CD4-positive, CD25-positive, alpha-beta regulatory T cell (primary cell): ENCODE measurements around the gene DEFB108B. TPM values are rescaled to one million over a fixed set of nuclear protein-coding genes. Genes with fewer than 3 reads are reported as not detected.
"Not testable (repeated sequence)": the region's sequence is repeated elsewhere in the genome, so short reads cannot be mapped to it uniquely, and the experiment has no call there.

Source experiments
- ATAC-seq, 2 donors: fragments of 150-1000 bp; cut with Tn5 transposase; one replicate each; pipeline ENCODE4 v1.10.0; 2021; ENCODE audit warnings: low read depth in 2 of 2, moderate number of reproducible peaks in 2 of 2, moderate library complexity in 1 of 2
- DNase-seq, 3 donors: peaks; one replicate each; pipeline versions ENCODE4 v3.0.0 to v3.0.0-alpha.2; 2012 to 2022; ENCODE audit warnings: mixed read lengths in 1 of 3
- H3K27ac ChIP-seq: one replicate; pipeline ENCODE4 v1.7.0; 2013; ENCODE audit warnings: mild to moderate bottlenecking, low read length; ENCODE audit not compliant: insufficient read depth, poor library complexity, severe bottlenecking
- H3K27me3 ChIP-seq: one replicate; pipeline ENCODE4 v1.7.0; 2013; ENCODE audit warnings: low read length; ENCODE audit not compliant: control insufficient read depth, insufficient read depth
- H3K36me3 ChIP-seq: one replicate; pipeline ENCODE4 v1.7.0; 2013; ENCODE audit warnings: mild to moderate bottlenecking, low read length, moderate library complexity; ENCODE audit not compliant: control insufficient read depth, insufficient read depth
- H3K4me1 ChIP-seq: 2 replicates; pipeline ENCODE4 v1.7.0; 2013; ENCODE audit warnings: mild to moderate bottlenecking, low read length; ENCODE audit not compliant: insufficient read depth, control insufficient read depth, poor library complexity, severe bottlenecking
- H3K4me3 ChIP-seq: one replicate; pipeline ENCODE4 v1.7.0; 2013; ENCODE audit warnings: low read depth, mild to moderate bottlenecking, low read length, moderate library complexity
- H3K9me3 ChIP-seq, 2 experiments: 1 replicate in 1 of 2; 2 replicates in 1 of 2; pipeline ENCODE4 v1.7.0; 2013; ENCODE audit warnings: low read length in 2 of 2, mild to moderate bottlenecking in 1 of 2, moderate library complexity in 1 of 2; ENCODE audit not compliant: control insufficient read depth in 2 of 2
- H3K27ac Mint-ChIP-seq, 3 donors: one replicate each; pipeline ENCODE4 v1.8.0; 2020 to 2022; ENCODE audit warnings: mild to moderate bottlenecking in 3 of 3, mixed read lengths in 3 of 3, moderate library complexity in 2 of 3
- H3K27me3 Mint-ChIP-seq: one replicate; pipeline ENCODE4 v1.8.0; 2022; ENCODE audit warnings: mild to moderate bottlenecking, mixed read lengths
- H3K36me3 Mint-ChIP-seq: one replicate; pipeline ENCODE4 v1.8.0; 2020; ENCODE audit warnings: mixed read lengths
- H3K4me1 Mint-ChIP-seq, 4 donors: one replicate each; pipeline ENCODE4 v1.8.0; 2020 to 2022; ENCODE audit warnings: mixed read lengths in 4 of 4, mild to moderate bottlenecking in 1 of 4
- H3K4me3 Mint-ChIP-seq, 4 donors: one replicate each; pipeline ENCODE4 v1.8.0; 2020 to 2022; ENCODE audit warnings: mild to moderate bottlenecking in 4 of 4, mixed read lengths in 4 of 4, moderate library complexity in 3 of 4
- H3K9me3 Mint-ChIP-seq, 7 donors: one replicate each; pipeline ENCODE4 v1.8.0; 2020 to 2022; ENCODE audit warnings: mixed read lengths in 7 of 7, mild to moderate bottlenecking in 3 of 7, moderate library complexity in 2 of 7
- polyA plus RNA-seq, 4 donors: library from polyadenylated mRNA; unstranded; fragments of 300-500 nt; fragmentation: Illumina TruSeq; gene quantifications; one replicate each; pipeline ENCODE4 v1.2.3, GENCODE V29; 2021
- total RNA-seq: library from RNA; stranded (reverse); gene quantifications from one replicate; pipeline ENCODE4 v1.2.3, GENCODE V29; 2022

DEFB108B gene
- total RNA-seq (not detected), polyA plus RNA-seq (not detected)

- H3K36me3 ChIP-seq, H3K27ac ChIP-seq, H3K27me3 ChIP-seq, H3K4me1 ChIP-seq, H3K4me1 Mint-ChIP-seq, DNase-seq, H3K9me3 Mint-ChIP-seq, H3K9me3 ChIP-seq, H3K27me3 Mint-ChIP-seq, H3K4me3 Mint-ChIP-seq, H3K4me3 ChIP-seq, ATAC-seq: not testable (repeated sequence)
- peak within 1 kb of the TSS in 1 of 3 donors; percentile 1 for H3K27ac Mint-ChIP-seq
- H3K36me3 Mint-ChIP-seq, result peaks cover 10% of the 10 kb centered on the region
Measured at GRCh38 chr11:71832811-71833210, at the start of gene DEFB108B. Gene DEFB108B (plus strand): TSS chr11:71833200. CDS start chr11:71833200, 0 bp downstream.

GRCh38 chr11:71786114-71786847 lies 46.7 kb upstream of the DEFB108B start:
- not testable (repeated sequence) for H3K4me1 ChIP-seq, H3K27me3 ChIP-seq, H3K27me3 Mint-ChIP-seq, H3K9me3 ChIP-seq, H3K36me3 Mint-ChIP-seq, H3K36me3 ChIP-seq, H3K9me3 Mint-ChIP-seq
- ATAC-seq, result peak in 1 of 2 donors; percentile 16
- Mint-ChIP-seq H3K27ac (peak overlapping the region in 2 of 3 donors; percentile 99), H3K4me1 (peaks cover 0 to 24% (median 11%) of the 10 kb centered on the region in 4 donors), H3K4me3 (peak overlapping the region; percentile 95 to 99 (median 98))
- peak in 1 of 3 donors; percentile 76 for DNase-seq
- peak overlapping the region; percentile 41 for H3K4me3 ChIP-seq
- peak overlapping the region; percentile 90 for H3K27ac ChIP-seq

- DNase-seq (peak; percentile 94 to 95 (median 94)), ATAC-seq (peak; percentile 83 to 90)
- H3K36me3 ChIP-seq, H3K4me1 ChIP-seq, H3K4me3 ChIP-seq, H3K9me3 Mint-ChIP-seq, H3K27me3 ChIP-seq, H3K9me3 ChIP-seq, H3K36me3 Mint-ChIP-seq, H3K27me3 Mint-ChIP-seq: not testable (repeated sequence)
- peak overlapping the region; percentile 91 to 99 (median 99) for H3K27ac Mint-ChIP-seq
- H3K4me3 Mint-ChIP-seq, result peak overlapping the region; percentile 95 to 99 (median 98)
- H3K27ac ChIP-seq, result peak overlapping the region; percentile 90
- peaks cover 0 to 24% (median 11%) of the 10 kb centered on the region in 4 donors for H3K4me1 Mint-ChIP-seq
Measured at GRCh38 chr11:71786848-71787097, 46.2 kb upstream of the DEFB108B start.

GRCh38 chr11:71787098-71787823 lies 45.7 kb upstream of the DEFB108B start:
- H3K27ac ChIP-seq, result peak overlapping the region; percentile 90
- peak; percentile 95 to 97 for ATAC-seq
- peaks cover 4% of the 10 kb centered on the region for H3K4me1 ChIP-seq
- Mint-ChIP-seq H3K36me3 (peaks cover 4% of the 10 kb centered on the region), H3K27me3 (no peaks in the 10 kb centered on the region), H3K27ac (peak overlapping the region; percentile 91 to 99 (median 99)), H3K9me3 (no peaks in the 10 kb centered on the region), H3K4me1 (peaks cover 0 to 24% (median 11%) of the 10 kb centered on the region in 4 donors), H3K4me3 (peak overlapping the region; percentile 95 to 99 (median 98))
- no peaks in the 10 kb centered on the region for H3K36me3 ChIP-seq
- no peak overlapping the region for H3K4me3 ChIP-seq
- H3K9me3 ChIP-seq, result no peaks in the 10 kb centered on the region
- peak; percentile 95 to 98 (median 98) for DNase-seq
- H3K27me3 ChIP-seq, result no peaks in the 10 kb centered on the region

- H3K4me3 Mint-ChIP-seq, result peak overlapping the region; percentile 95 to 98 (median 96)
- not testable (repeated sequence) for H3K4me3 ChIP-seq, H3K27me3 Mint-ChIP-seq, H3K9me3 Mint-ChIP-seq, H3K27me3 ChIP-seq, H3K9me3 ChIP-seq, ATAC-seq, H3K36me3 Mint-ChIP-seq, H3K36me3 ChIP-seq, H3K4me1 ChIP-seq
- H3K27ac ChIP-seq, result peak overlapping the region; percentile 90
- peak overlapping the region; percentile 84 to 99 (median 85) for H3K27ac Mint-ChIP-seq
- peak; percentile 9 to 30 (median 30) for DNase-seq
- H3K4me1 Mint-ChIP-seq, result peaks cover 3 to 28% (median 12%) of the 10 kb centered on the region in 4 donors
Measured at GRCh38 chr11:71787824-71788454, 45.1 kb upstream of the DEFB108B start.

- H3K27ac ChIP-seq, H3K4me1 ChIP-seq, H3K36me3 Mint-ChIP-seq, H3K27me3 ChIP-seq, H3K9me3 Mint-ChIP-seq, H3K4me3 ChIP-seq, ATAC-seq, H3K27me3 Mint-ChIP-seq, H3K36me3 ChIP-seq, H3K9me3 ChIP-seq, H3K27ac Mint-ChIP-seq: not testable (repeated sequence)
- Mint-ChIP-seq H3K4me3 (peak overlapping the region in 2 of 4 donors; percentile 22 to 38), H3K4me1 (peaks cover 3 to 28% (median 12%) of the 10 kb centered on the region in 4 donors)
- peak in 1 of 3 donors; percentile 17 for DNase-seq
Measured at GRCh38 chr11:71789444-71790196, 43.4 kb upstream of the DEFB108B start.

GRCh38 chr11:71791111-71791510 lies 41.9 kb upstream of the DEFB108B start:
- not testable (repeated sequence) for ATAC-seq

More at GRCh38 chr11:71791111-71791510, 41.9 kb upstream of the DEFB108B start:
- not testable (repeated sequence) for DNase-seq, H3K9me3 ChIP-seq, H3K36me3 ChIP-seq, H3K27ac ChIP-seq, H3K4me3 ChIP-seq, H3K27me3 Mint-ChIP-seq, H3K4me3 Mint-ChIP-seq, H3K27ac Mint-ChIP-seq, H3K27me3 ChIP-seq, H3K9me3 Mint-ChIP-seq, H3K36me3 Mint-ChIP-seq, H3K4me1 ChIP-seq
- peaks cover 3 to 25% (median 10%) of the 10 kb centered on the region in 4 donors for H3K4me1 Mint-ChIP-seq
